AG08395 (cell line): ENCODE data around the gene OSTN.
"Not testable (repeated sequence)": the region's sequence is repeated elsewhere in the genome, so short reads cannot be mapped to it uniquely, and the experiment has no call there.

Experiments
- DNase-seq: peaks from one replicate; pipeline ENCODE4 v3.0.0; 2012; ENCODE audit warnings: mixed read lengths, low spot score

The OSTN gene

DNA sequence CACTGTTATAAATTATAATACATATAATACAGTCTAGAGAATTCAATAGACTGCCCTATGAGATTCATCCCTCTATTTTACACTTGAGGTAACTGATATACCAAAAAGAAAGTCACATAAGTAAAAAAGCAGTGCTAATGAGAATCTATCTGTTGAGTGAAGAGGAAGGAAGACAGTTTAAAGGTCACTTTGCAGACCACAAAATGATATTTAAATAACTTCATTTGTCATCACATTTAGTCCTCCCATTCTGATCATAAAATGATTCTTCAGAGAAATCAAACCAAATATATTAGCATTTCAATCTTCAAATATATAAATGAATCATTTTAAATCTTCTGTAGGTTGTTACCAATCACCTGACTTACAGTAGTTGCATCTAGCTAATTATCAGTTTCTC, 69.7 kb downstream of the OSTN start:
- no peak for DNase-seq

DNA sequence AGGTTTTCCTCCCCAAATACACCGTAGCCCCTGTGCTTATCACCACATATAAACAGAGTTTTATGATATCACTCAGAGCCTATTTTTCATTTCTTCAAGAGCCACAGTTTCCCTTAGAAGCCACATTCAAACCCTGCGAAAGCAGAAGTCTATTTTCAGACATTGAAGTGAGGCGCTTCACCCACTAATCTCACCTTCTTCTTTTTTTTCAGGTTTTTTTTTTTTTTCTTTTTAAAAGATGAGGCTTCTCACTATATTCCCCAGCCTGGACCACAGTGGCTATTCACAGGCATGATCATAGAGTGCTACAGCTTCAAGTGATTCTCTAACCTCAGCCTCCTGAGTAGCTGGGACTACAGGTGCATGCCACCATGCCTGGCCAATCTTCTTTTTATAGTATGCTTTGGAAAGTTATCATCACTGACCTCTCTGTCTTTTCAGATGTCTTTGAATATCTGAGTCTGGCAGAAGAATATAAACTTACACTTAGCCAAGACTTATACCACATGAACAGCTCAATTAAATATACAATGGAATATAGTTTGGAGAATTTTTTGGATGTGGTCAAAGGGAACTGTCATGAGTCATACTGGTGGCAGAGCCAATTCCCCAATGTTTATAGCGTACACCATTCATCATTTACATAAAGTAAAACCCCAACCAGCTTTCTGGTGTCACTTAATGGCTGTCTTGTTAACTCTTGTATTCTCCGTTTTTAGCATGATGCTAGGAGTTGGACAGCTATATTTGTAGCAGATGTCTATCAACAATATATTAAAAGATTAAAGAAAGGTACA, 70.4 kb downstream of the OSTN start:
- no peak for DNase-seq

DNA sequence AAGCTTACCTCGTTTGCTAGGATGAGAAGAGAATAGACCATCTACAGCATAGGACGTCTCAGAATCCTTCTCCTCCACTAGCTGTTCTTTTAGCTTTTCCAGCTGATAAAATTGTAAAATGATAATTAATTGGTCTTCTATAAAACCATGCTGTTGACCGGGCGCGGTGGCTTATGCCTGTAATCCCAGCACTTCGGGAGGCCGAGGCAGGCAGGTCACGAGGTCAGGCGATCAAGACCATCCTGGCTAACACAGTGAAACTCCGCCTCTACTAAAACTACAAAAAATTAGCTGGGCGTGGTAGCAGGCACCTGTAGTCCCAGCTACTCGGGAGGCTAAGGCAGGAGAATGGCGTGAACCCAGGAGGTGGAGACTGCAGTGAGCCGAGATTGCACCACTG, 76.2 kb downstream of the OSTN start:
- not testable (repeated sequence) for DNase-seq

DNA sequence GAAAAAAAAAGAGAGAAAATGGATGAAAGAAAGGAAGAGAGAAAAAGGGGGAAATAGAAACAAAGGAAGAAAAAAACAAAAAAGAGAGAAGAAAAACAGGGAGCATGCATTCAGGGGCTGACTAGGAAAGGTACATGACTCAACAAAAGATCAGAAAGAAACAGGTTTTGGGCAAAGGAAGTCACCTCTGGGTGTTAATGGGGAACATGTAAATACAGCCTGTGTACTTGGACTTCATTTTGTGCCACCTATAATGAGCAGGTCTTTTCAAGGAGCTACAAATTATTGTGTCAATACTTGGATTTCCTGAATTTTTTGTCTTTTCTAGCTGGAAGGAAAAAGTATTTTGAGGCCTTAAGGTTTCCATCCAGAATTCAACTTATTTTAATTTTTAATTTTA, 76.7 kb downstream of the OSTN start:
- no peak for DNase-seq

DNA sequence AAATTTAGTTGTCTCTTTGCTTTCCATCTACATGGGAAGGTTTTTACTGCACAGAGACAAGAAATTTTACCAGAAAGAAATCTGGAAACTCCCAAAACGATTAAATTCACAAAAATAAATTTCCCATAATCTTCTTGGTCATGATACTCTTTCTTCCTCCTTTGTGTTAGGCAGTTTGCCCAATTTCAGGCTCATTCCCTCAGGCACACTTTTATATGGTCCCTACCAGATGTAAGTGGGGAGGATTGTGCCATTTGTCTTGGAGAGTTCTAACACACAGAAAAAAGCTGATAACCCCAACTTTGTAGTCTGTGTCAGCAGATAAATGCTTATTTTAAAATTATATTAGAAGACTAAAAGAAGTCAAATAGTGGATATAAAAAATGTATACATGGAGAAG, 81.1 kb downstream of the OSTN start:
- no peak for DNase-seq

DNA sequence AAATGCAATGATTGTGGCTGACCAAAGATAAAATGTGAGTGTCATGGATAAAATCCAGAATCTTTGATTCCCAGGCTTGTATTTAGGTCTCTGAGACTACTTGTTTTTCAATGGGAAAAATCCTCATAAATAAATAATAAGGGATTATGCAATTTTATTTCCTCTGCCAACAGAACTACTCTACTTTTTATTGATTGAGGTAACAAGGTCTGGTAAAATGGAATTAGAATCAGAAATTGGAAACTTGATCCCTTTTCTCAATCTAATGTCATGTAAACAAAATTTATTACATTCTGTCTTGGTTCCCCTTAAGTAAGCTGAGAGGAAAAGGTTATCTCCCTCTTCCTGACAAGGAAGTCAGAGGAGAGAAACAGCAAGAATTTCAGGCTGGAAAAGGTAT, 81.8 kb downstream of the OSTN start:
- DNase-seq, result no peak

DNA sequence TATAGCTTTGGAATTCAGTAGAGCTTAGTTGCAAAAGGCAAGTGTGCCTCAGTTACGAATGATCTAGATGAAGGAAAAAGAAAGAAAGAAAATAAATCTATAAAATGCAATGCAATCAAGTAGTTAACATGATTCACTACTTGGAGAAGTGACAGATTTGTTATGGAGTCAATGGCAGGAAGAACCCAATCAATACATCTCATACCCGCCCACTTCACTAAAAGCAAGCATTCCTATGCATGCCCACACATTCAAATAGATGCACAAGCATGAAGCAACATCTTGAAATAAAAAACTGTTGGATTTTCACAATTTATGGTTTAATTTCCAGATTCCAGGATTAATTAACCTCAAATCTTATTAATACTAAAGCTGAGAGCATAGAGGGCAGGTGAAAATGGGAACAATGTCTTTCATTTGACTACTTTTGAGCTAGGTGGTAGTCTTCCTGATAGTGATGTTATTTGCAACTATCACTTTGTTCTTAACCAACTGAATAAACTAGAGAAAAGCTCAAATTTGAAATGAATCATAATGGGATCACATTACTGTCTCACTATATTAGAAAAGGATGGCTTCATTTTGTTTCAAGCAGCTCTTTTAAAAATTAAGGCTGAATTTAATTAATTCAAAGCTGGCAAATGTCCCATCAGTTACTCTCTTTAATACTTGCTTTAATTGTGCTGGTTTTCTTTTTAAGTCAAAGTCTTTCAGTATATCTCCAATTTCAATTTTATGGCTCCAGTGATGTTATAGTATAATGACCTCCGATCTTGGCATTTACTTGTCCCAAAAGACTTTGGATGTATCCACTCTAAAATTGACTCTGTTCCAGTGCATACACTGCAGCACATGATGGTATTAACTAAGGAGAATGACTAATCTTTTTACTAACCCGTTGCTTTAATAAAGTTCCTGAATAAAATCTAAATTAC, 83.5 kb downstream of the OSTN start:
- no peak for DNase-seq

DNA sequence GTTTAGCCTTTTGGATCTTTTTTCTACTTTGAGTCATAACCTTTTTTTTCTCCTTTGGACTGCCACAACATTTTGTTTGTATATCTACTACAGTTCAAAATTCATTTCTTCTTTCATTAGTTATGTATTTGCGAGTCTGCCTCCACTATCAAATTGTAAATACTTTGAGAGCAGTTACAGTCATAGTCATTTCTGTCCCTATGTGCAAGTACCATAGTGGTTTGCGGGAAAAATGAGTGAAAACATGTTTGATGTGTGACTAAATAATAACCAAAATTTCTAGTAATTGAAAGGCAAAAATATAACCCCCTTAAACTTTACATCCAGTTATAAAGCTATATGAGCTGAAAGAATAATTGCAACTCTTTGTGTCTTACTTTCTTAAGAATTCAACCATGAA, 84.4 kb downstream of the OSTN start:
- no peak for DNase-seq

DNA sequence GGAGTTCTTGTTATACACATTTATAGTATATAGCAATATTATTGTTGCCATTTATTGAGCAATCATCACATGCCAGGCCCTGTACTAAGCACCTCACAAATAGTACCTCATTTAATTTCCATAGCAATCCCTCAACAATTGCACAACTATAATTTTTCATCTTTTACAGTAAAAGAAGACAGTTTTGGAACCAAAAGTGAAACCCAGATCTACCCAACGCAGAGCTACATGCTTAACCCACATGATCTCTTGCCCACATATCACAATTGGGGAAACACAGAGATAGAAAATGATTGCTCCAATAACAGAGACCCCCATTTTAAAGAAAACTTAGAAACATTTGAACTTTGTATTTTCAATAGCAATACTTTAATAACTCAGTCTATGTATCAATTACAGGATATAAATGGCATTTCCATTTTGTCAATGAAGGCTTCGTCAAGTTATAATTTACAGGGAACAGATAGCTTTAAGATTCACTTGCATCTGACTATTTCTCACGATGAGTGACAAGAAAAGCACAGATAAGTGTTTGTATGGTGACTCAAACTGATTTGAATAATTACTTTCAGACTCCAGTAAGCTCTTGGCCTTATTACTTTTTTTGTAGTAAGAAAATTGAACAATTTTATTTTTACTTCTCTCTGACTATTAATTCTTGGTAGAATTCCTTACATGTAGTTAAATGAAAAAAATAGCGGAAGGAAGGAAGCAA, 91.4 kb downstream of the OSTN start:
- DNase-seq, result no peak

DNA sequence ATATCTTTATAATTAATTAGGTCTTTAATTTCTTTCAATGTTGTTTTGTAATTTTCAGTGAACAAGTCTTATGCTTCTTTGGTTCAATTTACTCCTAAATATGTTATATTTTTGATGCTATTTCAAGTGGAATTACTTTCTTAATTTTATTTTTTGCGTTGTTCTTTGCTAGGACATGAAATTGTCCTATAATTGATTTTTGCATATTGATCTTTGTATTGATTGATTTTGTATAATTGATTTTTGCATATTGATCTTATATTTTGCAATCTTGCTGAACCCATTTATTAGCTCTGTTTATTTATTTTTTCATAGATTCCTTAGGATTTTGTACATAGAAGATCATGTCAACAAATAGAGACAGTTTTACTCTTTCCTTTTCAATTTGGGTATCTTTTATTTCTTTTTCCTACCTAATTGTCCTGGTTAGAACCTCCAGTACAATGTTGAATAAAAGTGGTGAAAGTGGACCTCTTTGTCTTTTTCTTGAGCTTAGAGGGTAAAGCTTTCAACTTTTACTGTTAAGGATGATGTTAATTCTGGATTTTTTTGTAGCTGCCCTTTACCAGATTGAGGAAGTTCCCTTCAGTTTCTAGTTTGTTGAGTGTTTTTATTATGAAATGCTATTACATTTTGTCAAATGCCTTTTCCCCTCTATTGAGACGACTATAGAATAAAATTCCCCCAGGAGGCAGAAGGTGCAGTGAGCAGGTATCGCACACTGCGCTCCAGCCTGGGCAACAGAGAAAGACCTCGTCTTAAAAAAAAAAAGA, 93.4 kb downstream of the OSTN start:
- DNase-seq, result no peak

DNA sequence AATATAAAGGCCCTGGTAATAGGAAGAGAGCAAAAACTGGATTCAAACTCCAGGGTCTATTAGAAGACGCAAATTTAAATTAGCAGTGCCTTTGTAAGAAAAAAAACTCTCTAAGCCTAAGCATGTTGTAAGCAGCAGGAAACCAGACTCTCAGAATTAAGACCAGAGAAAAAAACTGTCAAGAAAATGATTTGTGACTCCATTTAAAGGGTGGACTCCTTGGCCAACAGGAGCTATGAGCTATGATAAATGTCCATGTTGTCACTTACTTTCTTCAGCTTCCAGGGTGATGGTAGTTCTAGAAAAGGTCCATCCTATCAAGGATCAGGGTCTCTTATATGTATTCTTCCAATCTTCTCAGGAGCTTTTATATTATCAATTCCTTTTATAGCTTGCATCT, 95.2 kb downstream of the OSTN start:
- DNase-seq, result no peak

DNA sequence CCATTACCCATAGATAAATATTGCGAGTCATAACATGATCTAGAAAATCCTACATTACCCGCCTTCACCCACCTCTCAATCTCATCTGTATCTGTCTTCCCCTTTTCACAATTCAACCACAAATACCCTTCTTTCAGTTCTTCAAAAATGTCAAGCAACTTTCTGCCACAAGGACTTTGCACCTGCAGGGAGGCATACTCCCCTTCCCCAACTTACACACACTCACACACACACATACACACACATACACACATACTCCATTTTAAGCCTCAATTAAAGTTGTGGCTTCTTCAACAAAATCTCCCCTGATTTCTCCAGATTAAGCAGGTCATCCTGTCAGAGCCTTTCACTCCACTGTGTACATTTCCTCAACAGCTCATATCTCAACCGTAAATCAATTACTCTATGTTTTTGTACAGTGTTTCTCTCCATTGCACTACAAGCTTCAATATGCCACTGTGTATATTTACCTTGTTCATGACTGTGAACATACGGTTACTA, 97.0 kb downstream of the OSTN start:
- no peak for DNase-seq

DNA sequence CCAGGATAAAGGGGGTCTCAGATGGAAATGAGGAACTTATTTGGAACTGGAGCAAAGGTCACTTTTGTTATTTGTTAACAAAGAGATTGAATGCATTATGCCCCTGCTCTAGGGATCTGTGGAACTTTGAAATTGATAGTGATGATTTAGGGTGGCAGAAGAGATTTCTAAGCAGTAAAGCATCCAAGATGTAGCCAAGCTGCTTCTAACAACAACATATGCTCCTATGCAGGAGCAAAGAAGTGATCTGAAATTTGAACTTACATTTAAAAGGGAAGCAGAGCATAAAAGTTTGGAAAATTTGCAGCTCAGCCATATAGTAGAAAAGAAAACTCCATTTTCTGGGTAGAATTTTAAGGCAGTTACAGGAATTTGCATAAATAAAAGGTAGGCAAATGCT, 99.8 kb downstream of the OSTN start:
- no peak for DNase-seq

DNA sequence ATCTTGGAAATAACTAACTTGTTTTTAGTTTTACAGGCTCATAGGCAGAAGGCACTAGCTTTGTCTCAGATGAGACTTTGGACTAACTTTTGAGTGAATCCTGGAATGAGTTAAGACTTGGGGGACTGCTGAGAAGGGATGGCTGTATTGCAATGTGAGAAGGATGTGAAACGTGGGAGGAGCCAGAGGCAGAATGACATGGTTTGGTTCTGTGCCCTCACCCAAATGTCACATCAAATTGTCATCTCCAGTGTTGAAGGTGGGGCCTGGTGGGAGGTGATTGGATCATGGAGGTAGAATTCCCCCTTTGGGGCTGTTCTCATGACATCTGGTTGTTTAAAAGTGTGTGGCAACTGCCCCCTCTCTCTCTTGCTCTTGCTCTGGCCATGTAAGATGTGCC, 101.4 kb downstream of the OSTN start:
- DNase-seq, result no peak

DNA sequence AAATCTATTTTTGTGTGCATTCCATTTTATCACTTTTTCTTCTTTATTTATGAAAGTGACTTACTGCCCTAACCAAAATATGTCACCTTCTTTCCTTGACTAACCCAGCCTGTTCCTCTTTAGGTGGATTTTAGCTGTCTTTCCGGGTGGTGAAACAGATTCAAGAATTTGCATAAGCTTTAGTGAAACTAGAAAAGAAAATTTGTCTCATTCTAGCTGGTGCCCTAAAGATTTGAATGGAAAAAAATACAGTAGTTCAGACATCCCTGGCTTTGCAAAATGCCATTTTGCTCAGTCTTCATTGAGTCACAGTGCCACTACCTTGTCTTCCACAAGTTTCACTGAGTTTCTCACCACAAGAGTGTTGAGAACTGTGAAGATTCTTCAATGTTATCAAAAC, 102.0 kb downstream of the OSTN start:
- DNase-seq, result no peak

DNA sequence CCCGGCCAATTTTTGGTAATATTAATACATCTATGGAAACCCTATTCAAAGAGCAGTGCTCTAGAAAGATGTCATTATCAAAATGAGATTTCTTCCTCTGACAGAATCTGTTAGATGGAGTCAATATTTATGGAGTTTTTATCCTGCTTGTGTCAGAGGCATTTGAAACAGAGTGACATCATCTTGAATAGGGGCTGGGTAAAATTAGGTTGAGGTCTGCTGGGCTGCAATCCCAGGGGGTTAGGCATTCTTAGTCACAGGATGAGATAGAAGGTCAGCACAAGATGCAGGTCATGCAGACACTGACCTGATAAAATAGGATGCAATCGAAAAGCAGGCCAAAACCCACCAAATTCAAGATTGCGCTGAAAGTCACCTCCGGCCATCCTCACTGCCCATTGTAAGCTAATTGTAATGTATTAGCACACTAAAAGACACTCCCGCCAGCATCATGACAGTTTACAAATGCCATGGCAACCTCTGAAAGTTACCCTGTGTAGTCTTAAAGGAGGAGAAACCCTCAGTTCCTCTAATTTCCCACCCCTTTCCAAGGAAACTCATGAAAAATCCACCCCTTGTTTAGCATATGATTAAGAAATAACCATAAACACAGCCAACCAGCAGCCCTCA, 102.9 kb downstream of the OSTN start:
- DNase-seq, result no peak

DNA sequence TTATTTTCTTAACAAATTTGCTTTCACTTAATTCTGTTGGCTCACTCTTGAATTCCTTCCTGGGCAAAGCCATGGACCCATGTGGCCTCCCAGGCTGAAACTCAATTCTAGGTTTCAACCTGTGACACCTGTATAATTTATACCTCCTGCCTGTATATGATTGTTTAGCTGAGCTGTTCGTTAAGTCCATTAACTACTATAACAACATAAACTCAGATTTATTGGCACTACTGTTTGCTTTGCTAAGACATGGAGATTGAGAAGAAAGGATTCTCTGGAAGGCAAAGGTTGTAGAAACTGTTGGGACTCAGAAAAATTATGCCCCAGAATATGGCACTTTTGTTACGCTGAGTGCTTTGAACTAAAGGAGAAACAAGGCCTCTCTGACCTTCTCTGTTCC, 103.4 kb downstream of the OSTN start:
- DNase-seq, result no peak

DNA sequence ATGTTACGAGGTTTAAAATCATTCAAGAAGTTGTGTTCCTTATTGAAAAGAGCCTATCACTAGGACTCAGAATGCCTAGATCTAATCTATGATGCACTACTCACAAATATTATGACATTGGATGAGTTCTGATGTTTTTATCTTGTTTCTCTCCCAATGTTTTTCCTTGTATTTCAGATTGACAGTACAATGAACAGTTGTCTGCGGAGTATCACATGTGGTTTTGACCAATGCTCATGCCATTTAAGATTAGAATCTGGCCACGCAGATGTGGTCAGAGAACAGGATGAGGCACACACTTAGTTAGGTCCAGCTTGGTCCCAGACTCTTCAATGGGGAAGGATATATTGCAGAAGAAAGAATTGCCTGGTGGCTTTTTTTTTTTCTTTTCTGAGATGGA, 104.6 kb downstream of the OSTN start:
- no peak for DNase-seq

DNA sequence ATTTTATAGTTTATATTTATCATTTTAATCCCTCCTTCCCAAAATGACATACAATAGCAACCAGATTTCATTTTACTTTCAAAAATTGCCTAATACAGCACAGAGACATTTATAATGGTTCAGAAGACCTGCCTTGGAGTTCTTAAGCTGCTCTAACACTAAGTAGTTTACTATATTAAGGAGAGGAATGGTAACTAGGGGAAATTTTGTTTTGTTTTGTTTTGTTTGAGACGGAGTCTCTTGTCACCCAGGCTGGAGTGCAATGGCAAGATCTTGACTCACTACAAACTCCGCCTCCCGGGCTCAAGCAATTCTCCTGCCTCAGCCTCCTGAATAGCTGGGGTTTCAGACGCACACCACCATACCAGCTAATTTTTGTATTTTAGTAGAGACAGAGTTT, 107.4 kb downstream of the OSTN start:
- DNase-seq, result no peak

DNA sequence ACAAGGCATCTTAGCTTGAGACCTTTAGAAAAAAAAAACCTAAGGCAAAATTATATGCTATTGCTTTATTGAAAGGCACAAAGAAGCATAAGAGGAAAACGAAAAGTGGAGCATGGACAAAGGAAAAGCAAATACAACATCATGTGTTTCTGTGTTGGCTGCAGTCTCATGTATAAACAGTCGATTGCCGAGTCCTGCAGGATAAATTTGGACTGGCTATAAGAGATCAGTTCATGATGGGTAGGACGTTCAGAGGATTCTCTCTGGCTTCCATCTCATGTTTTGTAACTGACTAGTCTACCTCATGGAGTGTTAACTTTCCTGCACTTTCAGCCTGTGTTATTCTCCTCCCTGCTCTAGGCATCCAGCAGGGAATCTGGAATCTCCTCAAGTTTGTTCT, 108.3 kb downstream of the OSTN start:
- DNase-seq, result no peak

DNA sequence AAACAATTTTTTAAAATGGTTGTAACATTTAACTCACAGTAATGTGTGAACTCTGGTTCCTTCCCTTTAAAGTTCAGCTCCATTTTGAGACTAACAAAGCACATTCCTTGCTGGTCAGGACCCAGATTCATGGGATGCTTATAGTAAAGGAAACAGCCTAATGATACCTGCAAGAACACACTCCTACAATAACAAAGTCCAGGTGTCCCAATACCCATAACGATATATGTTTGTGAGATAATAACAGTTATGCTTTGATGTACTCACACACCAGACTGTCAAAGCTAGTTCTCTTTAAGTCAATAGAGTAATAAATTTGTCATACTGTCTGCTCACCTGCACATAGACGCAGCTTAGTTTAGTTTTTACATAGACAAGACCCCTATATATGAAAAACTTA, 114.3 kb downstream of the OSTN start:
- no peak for DNase-seq
